Uterus (tissue), 4 donors: Measurements from ENCODE around the gene PTPRG. TPM values are rescaled to one million over a fixed set of nuclear protein-coding genes. Genes with fewer than 3 reads are reported as not detected.

Experiments
- DNase-seq, 2 donors: peaks; one replicate each; pipeline ENCODE4 v3.0.0-alpha.2; 2019 to 2020
- H3K27ac ChIP-seq, 2 donors: fragments of 200-600 bp; sonication (generic); 1 replicate in 1 of 2; 2 replicates in 1 of 2; pipeline ENCODE4 v1.5.1; 2016 to 2018
- H3K27me3 ChIP-seq, 2 donors: fragments of 200-600 bp; sonication (generic); one replicate each; pipeline ENCODE4 v1.5.1; 2018 to 2019; ENCODE audit warnings: control low read depth in 1 of 2
- H3K36me3 ChIP-seq, 2 donors: fragments of 200-600 bp; sonication (generic); one replicate each; pipeline ENCODE4 v1.5.1; 2019; ENCODE audit warnings: control low read depth in 1 of 2
- H3K4me1 ChIP-seq, 2 donors: fragments of 200-600 bp; sonication (generic); one replicate each; pipeline ENCODE4 v1.5.1; 2018 to 2019; ENCODE audit warnings: control low read depth in 1 of 2
- H3K4me3 ChIP-seq, 2 donors: fragments of 200-600 bp; sonication (generic); 1 replicate in 1 of 2; 2 replicates in 1 of 2; pipeline ENCODE4 v1.5.1; 2018 to 2019; ENCODE audit warnings: mild to moderate bottlenecking in 1 of 2
- H3K9me3 ChIP-seq, 2 donors: fragments of 200-600 bp; sonication (generic); one replicate each; pipeline ENCODE4 v1.5.1; 2019; ENCODE audit warnings: control low read depth in 1 of 2
- POLR2A ChIP-seq, 2 donors: fragments of 450-650 bp; IDR thresholded peaks; one replicate each; pipeline ENCODE4 v1.6.1; 2016; ENCODE audit warnings: antibody characterized with exemption in 2 of 2, mild to moderate bottlenecking in 1 of 2, moderate library complexity in 1 of 2
- intact Hi-C: fragments of 100-400 bp; cut with DNase I; formaldehyde crosslinking; loops from one replicate; pipeline ENCODE4 v1.15.1; 2023; ENCODE audit warnings: low total_unique reads
- total RNA-seq, 4 donors: library from RNA; depleted of rRNA in 3 of 4; stranded (reverse); fragments of >200 nt in 3 of 4; gene quantifications; one replicate each; pipeline versions ENCODE4 v1.1.0 to v1.2.4, GENCODE V29; 2014 to 2023
- TF ChIP-seq, protein P1 (sequence below), 4 experiments: fragments of 200-600 bp in 2 of 4; fragments of 450-650 bp in 2 of 4; sonication (generic) in 2 of 4; IDR thresholded peaks; one replicate each; pipeline ENCODE4 v1.5.1; 2016 to 2019; ENCODE audit warnings: antibody characterized with exemption in 4 of 4, mild to moderate bottlenecking in 2 of 4, moderate library complexity in 1 of 4
- donor health status: DM: yes; HTN: yes; CAD: no.

The PTPRG gene
- total RNA-seq, 4 donors from 2014 or later = 43.5 to 136 (median 62.6) TPM

GRCh38 chr3:61777483-61777882 is 216.1 kb downstream of the PTPRG start:
- Histone ChIP-seq H3K4me3 (no peak overlapping the region), H3K36me3 (no peaks in the 10 kb centered on the region), H3K4me1 (no peaks in the 10 kb centered on the region), H3K27me3 (no peaks in the 10 kb centered on the region), H3K27ac (no peak overlapping the region), H3K9me3 (no peaks in the 10 kb centered on the region)
- TF ChIP-seq, protein P1, sequence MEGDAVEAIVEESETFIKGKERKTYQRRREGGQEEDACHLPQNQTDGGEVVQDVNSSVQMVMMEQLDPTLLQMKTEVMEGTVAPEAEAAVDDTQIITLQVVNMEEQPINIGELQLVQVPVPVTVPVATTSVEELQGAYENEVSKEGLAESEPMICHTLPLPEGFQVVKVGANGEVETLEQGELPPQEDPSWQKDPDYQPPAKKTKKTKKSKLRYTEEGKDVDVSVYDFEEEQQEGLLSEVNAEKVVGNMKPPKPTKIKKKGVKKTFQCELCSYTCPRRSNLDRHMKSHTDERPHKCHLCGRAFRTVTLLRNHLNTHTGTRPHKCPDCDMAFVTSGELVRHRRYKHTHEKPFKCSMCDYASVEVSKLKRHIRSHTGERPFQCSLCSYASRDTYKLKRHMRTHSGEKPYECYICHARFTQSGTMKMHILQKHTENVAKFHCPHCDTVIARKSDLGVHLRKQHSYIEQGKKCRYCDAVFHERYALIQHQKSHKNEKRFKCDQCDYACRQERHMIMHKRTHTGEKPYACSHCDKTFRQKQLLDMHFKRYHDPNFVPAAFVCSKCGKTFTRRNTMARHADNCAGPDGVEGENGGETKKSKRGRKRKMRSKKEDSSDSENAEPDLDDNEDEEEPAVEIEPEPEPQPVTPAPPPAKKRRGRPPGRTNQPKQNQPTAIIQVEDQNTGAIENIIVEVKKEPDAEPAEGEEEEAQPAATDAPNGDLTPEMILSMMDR (IDR thresholded peaks at IDR 0.05) = no peak
- no peak for TF ChIP-seq POLR2A (IDR thresholded peaks at IDR 0.05)
- no peak for DNase-seq
- intact Hi-C loops = no loop called here

- H3K4me1 ChIP-seq = no peaks in the 10 kb centered on the region
- no peaks in the 10 kb centered on the region for H3K27me3 ChIP-seq
- no peaks in the 10 kb centered on the region for H3K36me3 ChIP-seq
- H3K4me3 ChIP-seq = no peak overlapping the region
- no peak overlapping the region for H3K27ac ChIP-seq
- no peak for DNase-seq
- H3K9me3 ChIP-seq = no peaks in the 10 kb centered on the region
- TF ChIP-seq, protein P1 (IDR thresholded peaks at IDR 0.05) = no peak
- no peak for TF ChIP-seq POLR2A (IDR thresholded peaks at IDR 0.05)
- intact Hi-C loops = no loop called here
Measured at GRCh38 chr3:61778095-61778494, 216.7 kb downstream of the PTPRG start.

- no peak overlapping the region for H3K4me3 ChIP-seq
- TF ChIP-seq POLR2A (IDR thresholded peaks at IDR 0.05) = no peak
- TF ChIP-seq, protein P1 (IDR thresholded peaks at IDR 0.05) = no peak
- no peaks in the 10 kb centered on the region for H3K27me3 ChIP-seq
- intact Hi-C loops = no loop called here
- no peak overlapping the region for H3K27ac ChIP-seq
- DNase-seq = no peak
- no peaks in the 10 kb centered on the region for H3K36me3 ChIP-seq
- no peaks in the 10 kb centered on the region for H3K4me1 ChIP-seq
- H3K9me3 ChIP-seq = no peaks in the 10 kb centered on the region
Measured at GRCh38 chr3:61780016-61780415, 218.6 kb downstream of the PTPRG start.

- no peak for DNase-seq
- Histone ChIP-seq H3K27ac (no peak overlapping the region), H3K4me3 (no peak overlapping the region), H3K9me3 (no peaks in the 10 kb centered on the region), H3K36me3 (no peaks in the 10 kb centered on the region), H3K27me3 (no peaks in the 10 kb centered on the region), H3K4me1 (no peaks in the 10 kb centered on the region)
- intact Hi-C loops = no loop called here
- TF ChIP-seq, protein P1 (IDR thresholded peaks at IDR 0.05) = no peak
- TF ChIP-seq POLR2A (IDR thresholded peaks at IDR 0.05) = no peak
Measured at GRCh38 chr3:61780455-61781228, 219.3 kb downstream of the PTPRG start.

GRCh38 chr3:61783993-61784718 is 222.8 kb downstream of the PTPRG start:
- intact Hi-C loops = no loop called here
- Histone ChIP-seq H3K27me3 (no peaks in the 10 kb centered on the region), H3K36me3 (no peaks in the 10 kb centered on the region), H3K4me1 (no peaks in the 10 kb centered on the region), H3K4me3 (no peak overlapping the region), H3K9me3 (no peaks in the 10 kb centered on the region), H3K27ac (no peak overlapping the region)
- TF ChIP-seq, protein P1 (IDR thresholded peaks at IDR 0.05) = no peak
- no peak for TF ChIP-seq POLR2A (IDR thresholded peaks at IDR 0.05)
- DNase-seq = no peak
